ENCODE data around the gene POMGNT1.

Gene POMGNT1

GRCh38 chr1:46158312-46159281 lies 39.6 kb downstream of the POMGNT1 start:
- FAIRE-seq = no peak
- no peak for DNase-seq (ENCODE audit: low spot score)

- DNase-seq (ENCODE audit: low spot score) (no peak), FAIRE-seq (no peak)
These were observed 40.3 kb downstream of the POMGNT1 start for GRCh38 chr1:46157916-46158311.

- FAIRE-seq (no peak), DNase-seq (ENCODE audit: low spot score) (no peak)
These were observed 44.5 kb downstream of the POMGNT1 start for GRCh38 chr1:46153732-46154131.

GRCh38 chr1:46153228-46153627 lies 45.0 kb downstream of the POMGNT1 start:
- no peak for FAIRE-seq
- DNase-seq (ENCODE audit: low spot score) = no peak

DNA sequence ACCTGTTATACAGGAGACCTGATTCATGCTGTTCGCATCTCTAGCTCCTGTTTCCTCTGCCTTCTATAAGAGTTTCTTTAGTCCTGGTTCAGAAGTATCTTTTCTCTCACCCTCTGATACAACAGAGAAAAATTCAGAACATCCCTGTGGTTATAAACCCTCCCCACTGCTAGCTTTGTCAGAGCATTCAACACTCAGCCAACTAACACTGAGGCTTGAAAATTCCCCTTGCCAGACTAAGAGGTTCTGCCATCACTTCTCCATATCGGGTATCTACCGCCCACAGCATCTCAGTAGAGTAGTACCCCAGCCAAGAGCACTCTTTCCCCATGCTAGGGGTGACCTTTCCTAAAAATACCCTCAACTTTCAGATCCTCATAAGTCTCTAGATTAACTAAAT lies 46.2 kb downstream of the POMGNT1 start:
- FAIRE-seq = no peak
- DNase-seq (ENCODE audit: low spot score) = no peak

DNA sequence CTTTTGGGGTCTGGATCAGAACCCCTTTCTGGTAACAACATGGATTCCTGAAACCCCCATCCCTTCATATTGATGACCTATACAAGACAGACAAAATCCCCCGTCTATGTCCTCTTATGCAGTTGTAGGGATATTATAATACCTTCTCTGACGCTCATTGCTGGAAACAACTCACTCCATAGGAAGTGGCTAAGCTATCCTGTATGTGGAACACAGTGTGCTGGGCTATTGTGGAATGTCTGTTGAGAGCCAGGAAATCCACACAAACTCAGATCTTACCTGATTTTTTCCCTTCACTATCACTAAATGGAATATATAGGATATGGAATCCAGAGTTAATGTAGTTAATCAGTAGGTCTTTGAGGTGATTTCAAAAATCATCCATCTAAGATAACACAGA lies 48.1 kb downstream of the POMGNT1 start:
- FAIRE-seq = no peak
- no peak for DNase-seq (ENCODE audit: low spot score)

DNA sequence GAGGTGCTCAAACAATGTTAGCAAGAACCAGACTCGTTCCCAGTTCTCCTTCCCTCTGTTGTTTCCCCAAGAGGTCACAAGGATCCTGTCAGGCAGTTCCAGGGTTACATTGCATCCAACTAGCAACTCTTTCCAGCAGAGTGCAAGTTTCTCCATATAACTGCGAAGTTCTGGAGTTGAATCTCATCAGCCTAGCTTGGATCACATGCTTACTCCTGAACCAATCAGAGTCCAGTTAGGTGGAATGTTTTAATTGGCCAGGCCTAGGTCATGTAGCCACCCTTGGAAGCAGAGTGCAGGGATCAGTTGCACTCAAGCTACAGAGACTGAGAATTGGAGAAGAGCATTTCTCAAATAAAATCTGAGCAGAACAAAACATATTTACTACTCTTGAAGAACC lies 49.9 kb downstream of the POMGNT1 start:
- DNase-seq (ENCODE audit: low spot score) (no peak), FAIRE-seq (no peak)
